ENCODE data around the gene ZNF333.

DNA sequence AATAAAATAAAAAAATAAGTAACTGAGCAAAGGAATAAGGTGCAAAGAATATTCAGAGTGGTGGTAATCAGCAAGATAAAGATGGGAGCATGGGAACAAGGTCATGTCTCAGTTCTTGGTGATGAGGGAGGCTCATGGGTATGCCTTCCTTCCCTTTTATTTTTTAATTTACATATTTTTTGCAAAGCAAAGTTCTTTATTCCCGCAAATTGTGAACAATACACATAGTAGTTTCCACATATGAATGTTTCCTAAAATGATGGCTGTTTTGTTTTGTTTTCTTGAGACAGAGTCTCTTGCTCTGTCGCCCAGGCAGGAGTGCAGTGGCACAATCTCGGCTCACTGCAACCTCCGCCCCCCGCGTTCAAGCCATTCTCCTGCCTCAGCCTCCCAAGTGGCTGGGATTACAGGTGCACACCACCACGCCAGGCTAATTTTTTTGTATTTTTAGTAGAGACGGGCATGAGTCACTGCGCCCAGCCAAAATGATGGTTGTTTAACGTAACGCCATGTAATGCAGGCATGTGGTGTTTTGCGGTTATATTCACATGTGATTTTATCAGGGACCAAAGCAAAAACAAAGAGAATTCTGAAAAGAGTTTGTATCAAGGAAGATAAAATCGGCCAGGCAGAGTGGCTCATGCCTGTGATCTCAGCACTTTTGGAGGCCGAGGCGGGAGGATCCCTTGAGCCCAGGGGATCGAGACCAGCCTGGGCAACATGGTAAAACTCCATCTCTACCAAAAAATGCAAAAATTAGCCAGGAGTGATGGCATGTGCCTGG lies 93.0 kb downstream of the ZNF333 start:
- TF ChIP-seq SMC3 (IDR thresholded peaks at IDR 0.05; ENCODE audit: low read depth, low read length) (no peak), MXI1 (IDR thresholded peaks at IDR 0.05; ENCODE audit: borderline replicate concordance, low read depth, low read length) (no peak), RAD21 (IDR thresholded peaks at IDR 0.05; ENCODE audit: low read length) (no peak), POLR2A (IDR thresholded peaks at IDR 0.05; ENCODE audit: low read depth, low read length) (no peak), MAFK (IDR thresholded peaks at IDR 0.05; ENCODE audit: low read depth, low read length) (no peak), RFX5 (IDR thresholded peaks at IDR 0.05; ENCODE audit: low read depth, low read length) (no peak), BHLHE40 (IDR thresholded peaks at IDR 0.05; ENCODE audit: low read depth, low read length) (no peak), CEBPB (IDR thresholded peaks at IDR 0.05; ENCODE audit: low read depth, low read length) (no peak)
- TF ChIP-seq, protein P1, sequence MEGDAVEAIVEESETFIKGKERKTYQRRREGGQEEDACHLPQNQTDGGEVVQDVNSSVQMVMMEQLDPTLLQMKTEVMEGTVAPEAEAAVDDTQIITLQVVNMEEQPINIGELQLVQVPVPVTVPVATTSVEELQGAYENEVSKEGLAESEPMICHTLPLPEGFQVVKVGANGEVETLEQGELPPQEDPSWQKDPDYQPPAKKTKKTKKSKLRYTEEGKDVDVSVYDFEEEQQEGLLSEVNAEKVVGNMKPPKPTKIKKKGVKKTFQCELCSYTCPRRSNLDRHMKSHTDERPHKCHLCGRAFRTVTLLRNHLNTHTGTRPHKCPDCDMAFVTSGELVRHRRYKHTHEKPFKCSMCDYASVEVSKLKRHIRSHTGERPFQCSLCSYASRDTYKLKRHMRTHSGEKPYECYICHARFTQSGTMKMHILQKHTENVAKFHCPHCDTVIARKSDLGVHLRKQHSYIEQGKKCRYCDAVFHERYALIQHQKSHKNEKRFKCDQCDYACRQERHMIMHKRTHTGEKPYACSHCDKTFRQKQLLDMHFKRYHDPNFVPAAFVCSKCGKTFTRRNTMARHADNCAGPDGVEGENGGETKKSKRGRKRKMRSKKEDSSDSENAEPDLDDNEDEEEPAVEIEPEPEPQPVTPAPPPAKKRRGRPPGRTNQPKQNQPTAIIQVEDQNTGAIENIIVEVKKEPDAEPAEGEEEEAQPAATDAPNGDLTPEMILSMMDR (conservative IDR thresholded peaks at IDR 0.05; ENCODE audit: low read depth, low read length): no peak
- TF ChIP-seq, protein P2, sequence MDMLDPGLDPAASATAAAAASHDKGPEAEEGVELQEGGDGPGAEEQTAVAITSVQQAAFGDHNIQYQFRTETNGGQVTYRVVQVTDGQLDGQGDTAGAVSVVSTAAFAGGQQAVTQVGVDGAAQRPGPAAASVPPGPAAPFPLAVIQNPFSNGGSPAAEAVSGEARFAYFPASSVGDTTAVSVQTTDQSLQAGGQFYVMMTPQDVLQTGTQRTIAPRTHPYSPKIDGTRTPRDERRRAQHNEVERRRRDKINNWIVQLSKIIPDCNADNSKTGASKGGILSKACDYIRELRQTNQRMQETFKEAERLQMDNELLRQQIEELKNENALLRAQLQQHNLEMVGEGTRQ (IDR thresholded peaks at IDR 0.05; ENCODE audit: low read depth, low read length): no peak

Measured in IMR-90 (cell line).